Thoracic aorta (tissue), 2 donors: Measurements from ENCODE around the gene RAMP3. TPM values are rescaled to one million over a fixed set of nuclear protein-coding genes. Genes with fewer than 3 reads are reported as not detected.
"Not testable (repeated sequence)": the region's sequence is repeated elsewhere in the genome, so short reads cannot be mapped to it uniquely, and the experiment has no call there.

ENCODE experiments used
- ATAC-seq: fragments of 150-250 bp; one replicate; pipeline ENCODE4 v1.8.0; 2017; ENCODE audit warnings: low read depth; ENCODE audit not compliant: insufficient number of reproducible peaks, low FRiP score
- DNase-seq: peaks from one replicate; pipeline ENCODE4 v3.0.0-alpha.2; 2020; ENCODE audit warnings: low spot score
- H3K27ac ChIP-seq, 2 donors: fragments of 200-600 bp; sonication (generic); 1 replicate in 1 of 2; 2 replicates in 1 of 2; pipeline ENCODE4 v1.5.1; 2016; ENCODE audit warnings: mild to moderate bottlenecking in 2 of 2, moderate library complexity in 2 of 2
- H3K27me3 ChIP-seq: fragments of 200-600 bp; sonication (generic); replicated peaks from 2 replicates; pipeline ENCODE4 v1.6.0; 2016; ENCODE audit warnings: mild to moderate bottlenecking; ENCODE audit not compliant: insufficient read depth
- H3K36me3 ChIP-seq: fragments of 200-600 bp; sonication (generic); one replicate; pipeline ENCODE4 v1.5.1; 2016
- H3K4me1 ChIP-seq, 2 donors: fragments of 200-600 bp; sonication (generic); 1 replicate in 1 of 2; 2 replicates in 1 of 2; pipeline versions ENCODE4 v1.5.1 to v1.6.0; 2016; ENCODE audit warnings: low read depth in 2 of 2, mild to moderate bottlenecking in 1 of 2; ENCODE audit not compliant: control insufficient read depth in 1 of 2
- H3K4me3 ChIP-seq: fragments of 200-600 bp; sonication (generic); 2 replicates; pipeline ENCODE4 v1.5.1; 2016; ENCODE audit warnings: mild to moderate bottlenecking
- H3K9me3 ChIP-seq: fragments of 200-600 bp; sonication (generic); 2 replicates; pipeline ENCODE4 v1.5.1; 2016
- CTCF ChIP-seq: fragments of 200-600 bp; sonication (generic); IDR thresholded peaks from one replicate; pipeline ENCODE4 v1.5.1; 2019; ENCODE audit warnings: antibody characterized with exemption
- total RNA-seq, 2 donors: library from RNA; depleted of rRNA; stranded (reverse); fragments of >200 nt; gene quantifications; one replicate each; pipeline versions ENCODE4 v1.1.0 to v1.2.3, GENCODE V29; 2016

Gene RAMP3
- total RNA-seq, result 100 to 1,000 TPM in 1 of 2 donors, 10 to 100 TPM in 1; 76.5 to 123 TPM

- Histone ChIP-seq H3K36me3 (no peaks in the 10 kb centered on the region), H3K4me1 (no peaks in the 10 kb centered on the region), H3K4me3 (peak within 1 kb of the TSS; percentile 45), H3K27ac (no peak within 1 kb of the TSS), H3K9me3 (no peaks in the 10 kb centered on the region), H3K27me3 (no peaks in the 10 kb centered on the region)
- DNase-seq (no peak), ATAC-seq (no peak)
- TF ChIP-seq CTCF, result no peak
Observed at GRCh38 chr7:45157653-45158401, at the start of gene RAMP3. TSS of gene RAMP3 (plus strand) at chr7:45157791. CDS start at chr7:45157829, 38 bp downstream.

GRCh38 chr7:45108863-45109262, 48.7 kb upstream of the RAMP3 start:
- H3K27me3 ChIP-seq, result no peaks in the 10 kb centered on the region
- ATAC-seq, result no peak
- DNase-seq, result no peak
- no peak overlapping the region for H3K27ac ChIP-seq
- H3K9me3 ChIP-seq, result no peaks in the 10 kb centered on the region
- TF ChIP-seq CTCF, result no peak
- H3K36me3 ChIP-seq, result peaks cover 50% of the 10 kb centered on the region
- peaks cover 16 to 32% of the 10 kb centered on the region in 2 donors for H3K4me1 ChIP-seq
- no peak overlapping the region for H3K4me3 ChIP-seq

- Histone ChIP-seq H3K36me3 (peaks cover 23% of the 10 kb centered on the region), H3K27ac (peak within 1 kb of the TSS; percentile 87 to 97), H3K9me3 (no peaks in the 10 kb centered on the region), H3K27me3 (no peaks in the 10 kb centered on the region), H3K4me3 (peak within 1 kb of the TSS; percentile 81), H3K4me1 (peaks cover 16 to 32% of the 10 kb centered on the region in 2 donors)
- no peak for TF ChIP-seq CTCF
- DNase-seq, result peak; percentile 80
- ATAC-seq, result peak; percentile 97
Observed at GRCh38 chr7:45111298-45112223, 46.0 kb upstream of the RAMP3 start, which contains the start of gene TBRG4. TSS of gene TBRG4 (minus strand) at chr7:45111697. CDS start at chr7:45109237, 2,460 bp downstream.

- H3K27ac ChIP-seq, result peak overlapping the region in 1 of 2 donors; percentile 87
- TF ChIP-seq CTCF, result no peak
Observed at GRCh38 chr7:45112648-45113047, 44.9 kb upstream of the RAMP3 start.

GRCh38 chr7:45114257-45114656, 43.3 kb upstream of the RAMP3 start:
- H3K4me3 ChIP-seq, H3K9me3 ChIP-seq, H3K27me3 ChIP-seq, ATAC-seq, H3K27ac ChIP-seq, H3K36me3 ChIP-seq, DNase-seq: not testable (repeated sequence)
- H3K4me1 ChIP-seq, result peaks cover 11 to 18% of the 10 kb centered on the region in 2 donors

More at GRCh38 chr7:45112648-45113047, 44.9 kb upstream of the RAMP3 start:
- peaks cover 16 to 32% of the 10 kb centered on the region in 2 donors for H3K4me1 ChIP-seq
- no peaks in the 10 kb centered on the region for H3K9me3 ChIP-seq
- no peak for ATAC-seq
- peaks cover 15% of the 10 kb centered on the region for H3K36me3 ChIP-seq
- no peak for DNase-seq
- no peaks in the 10 kb centered on the region for H3K27me3 ChIP-seq
- no peak overlapping the region for H3K4me3 ChIP-seq
